BJ (cell line): Measurements from ENCODE around the gene CCDC187. TPM values are rescaled to one million over a fixed set of nuclear protein-coding genes. Genes with fewer than 3 reads are reported as not detected.

ENCODE experiments used
- CTCF ChIA-PET: fragments of 350-600 bp; formaldehyde crosslinking; extraction: SDS; loops from one replicate; lab custom pipeline; 2021; ENCODE audit warnings: antibody characterized with exemption, inconsistent platforms; lab: Yijun Ruan, JAX
- POLR2A ChIA-PET: fragments of 300-600 bp; sonication (Branson Sonifier 250); formaldehyde crosslinking; extraction: SDS; loops from one replicate; lab custom pipeline; 2021; ENCODE audit warnings: antibody characterized with exemption; lab: Charles Lee
- DNase-seq: peaks from one replicate; pipeline ENCODE4 v3.0.0-alpha.2; 2011; ENCODE audit warnings: low read depth
- H3K27me3 ChIP-seq: 2 replicates; pipeline ENCODE4 v1.6.0; 2011; ENCODE audit warnings: low read length; ENCODE audit not compliant: control insufficient read depth, insufficient read depth
- H3K36me3 ChIP-seq: 2 replicates; pipeline ENCODE4 v1.5.1; 2011; ENCODE audit warnings: low read length; ENCODE audit not compliant: control insufficient read depth, insufficient read depth
- H3K4me3 ChIP-seq: 2 replicates; pipeline ENCODE4 v1.5.1; 2011; ENCODE audit warnings: low read depth, mild to moderate bottlenecking, control low read depth, low read length
- polyA plus RNA-seq: library from polyadenylated mRNA; depleted of rRNA; stranded (reverse); fragments of >200 nt; gene quantifications from 2 replicates; pipeline ENCODE4 v1.2.3, GENCODE V29; 2011
- TF ChIP-seq, protein P1 (sequence below): IDR thresholded peaks from 2 replicates; pipeline ENCODE4 v1.5.1; 2011; ENCODE audit warnings: low read depth, mild to moderate bottlenecking, control low read depth, inconsistent platforms, low read length, moderate library complexity; ENCODE audit not compliant: insufficient read depth

The CCDC187 gene
- polyA plus RNA-seq, 1 experiment: not detected

DNA sequence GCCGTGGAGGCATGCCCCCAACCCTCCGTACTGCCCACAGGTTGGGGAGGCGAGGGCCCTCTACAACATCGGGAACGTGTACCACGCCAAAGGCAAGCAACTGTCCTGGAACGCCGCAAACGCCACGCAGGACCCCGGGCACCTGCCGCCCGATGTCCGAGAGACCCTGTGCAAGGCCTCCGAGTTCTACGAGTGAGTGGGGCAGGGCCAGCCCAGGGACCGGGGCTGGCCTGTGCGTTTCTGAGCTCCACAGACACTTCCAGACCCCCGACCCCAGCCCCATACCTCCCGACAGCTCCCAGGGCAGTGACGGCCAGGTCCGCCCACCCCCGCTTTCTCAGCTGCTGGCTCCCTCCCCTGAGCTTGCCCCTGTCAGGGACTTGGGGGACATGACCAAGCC lies 33.0 kb upstream of the CCDC187 start:
- POLR2A ChIA-PET: no interaction called here
- H3K4me3 ChIP-seq: no peak overlapping the region
- H3K27me3 ChIP-seq: no peaks in the 10 kb centered on the region
- peaks cover 64% of the 10 kb centered on the region for H3K36me3 ChIP-seq
- TF ChIP-seq, protein P1, sequence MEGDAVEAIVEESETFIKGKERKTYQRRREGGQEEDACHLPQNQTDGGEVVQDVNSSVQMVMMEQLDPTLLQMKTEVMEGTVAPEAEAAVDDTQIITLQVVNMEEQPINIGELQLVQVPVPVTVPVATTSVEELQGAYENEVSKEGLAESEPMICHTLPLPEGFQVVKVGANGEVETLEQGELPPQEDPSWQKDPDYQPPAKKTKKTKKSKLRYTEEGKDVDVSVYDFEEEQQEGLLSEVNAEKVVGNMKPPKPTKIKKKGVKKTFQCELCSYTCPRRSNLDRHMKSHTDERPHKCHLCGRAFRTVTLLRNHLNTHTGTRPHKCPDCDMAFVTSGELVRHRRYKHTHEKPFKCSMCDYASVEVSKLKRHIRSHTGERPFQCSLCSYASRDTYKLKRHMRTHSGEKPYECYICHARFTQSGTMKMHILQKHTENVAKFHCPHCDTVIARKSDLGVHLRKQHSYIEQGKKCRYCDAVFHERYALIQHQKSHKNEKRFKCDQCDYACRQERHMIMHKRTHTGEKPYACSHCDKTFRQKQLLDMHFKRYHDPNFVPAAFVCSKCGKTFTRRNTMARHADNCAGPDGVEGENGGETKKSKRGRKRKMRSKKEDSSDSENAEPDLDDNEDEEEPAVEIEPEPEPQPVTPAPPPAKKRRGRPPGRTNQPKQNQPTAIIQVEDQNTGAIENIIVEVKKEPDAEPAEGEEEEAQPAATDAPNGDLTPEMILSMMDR: no peak
- DNase-seq: no peak
- CTCF ChIA-PET: interaction anchor here (0.9 to 2.0 kb wide), 6 partner anchors 9 to 73 kb away, joined by 3 to 7 read pairs (median 4); partner anchors contain the start of gene GPSM1

DNA sequence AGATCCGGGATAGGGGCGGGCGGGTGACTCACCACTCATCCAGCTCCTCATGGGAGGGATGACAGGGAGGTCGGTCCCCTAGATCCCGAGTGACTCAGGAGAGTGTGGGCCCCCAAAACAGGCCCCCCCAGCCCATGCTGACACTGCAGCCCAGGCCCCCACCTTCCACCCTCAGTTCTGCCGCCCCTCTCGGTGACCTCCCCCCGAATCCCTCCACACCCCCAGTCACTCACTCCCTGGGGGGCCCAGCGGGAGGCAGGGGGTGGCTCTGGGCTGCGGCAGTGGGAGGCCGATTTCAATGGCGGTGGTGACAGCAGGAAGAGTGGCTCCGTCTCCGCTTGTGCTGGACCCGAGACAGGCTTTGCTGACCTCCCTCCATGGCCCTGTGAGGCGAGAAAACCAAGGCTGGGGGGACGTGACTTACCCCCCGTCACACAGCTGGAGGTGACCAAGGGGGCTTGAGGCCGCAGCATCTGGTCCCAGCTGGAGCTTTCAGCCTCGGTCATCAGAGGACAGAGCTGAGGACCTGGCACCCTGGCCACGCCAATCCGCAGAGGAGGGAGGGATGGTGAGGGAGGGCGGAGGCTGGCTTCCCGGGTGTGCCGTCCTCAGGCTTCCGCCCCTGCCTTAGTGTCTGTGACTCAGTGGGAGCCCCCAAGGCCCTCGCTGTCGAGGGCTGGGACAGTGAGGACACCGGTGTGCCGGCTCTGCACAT lies 32.4 kb upstream of the CCDC187 start:
- no peak for DNase-seq
- ChIA-PET POLR2A (no interaction called here), CTCF (interaction anchor here (1.1 to 2.0 kb wide), 4 partner anchors 8 to 36 kb away, joined by 3 to 11 read pairs (median 7); partner anchors contain the start of gene GPSM1)
- no peak overlapping the region for H3K4me3 ChIP-seq
- peaks cover 63% of the 10 kb centered on the region for H3K36me3 ChIP-seq
- H3K27me3 ChIP-seq: no peaks in the 10 kb centered on the region
- TF ChIP-seq, protein P1: no peak

DNA sequence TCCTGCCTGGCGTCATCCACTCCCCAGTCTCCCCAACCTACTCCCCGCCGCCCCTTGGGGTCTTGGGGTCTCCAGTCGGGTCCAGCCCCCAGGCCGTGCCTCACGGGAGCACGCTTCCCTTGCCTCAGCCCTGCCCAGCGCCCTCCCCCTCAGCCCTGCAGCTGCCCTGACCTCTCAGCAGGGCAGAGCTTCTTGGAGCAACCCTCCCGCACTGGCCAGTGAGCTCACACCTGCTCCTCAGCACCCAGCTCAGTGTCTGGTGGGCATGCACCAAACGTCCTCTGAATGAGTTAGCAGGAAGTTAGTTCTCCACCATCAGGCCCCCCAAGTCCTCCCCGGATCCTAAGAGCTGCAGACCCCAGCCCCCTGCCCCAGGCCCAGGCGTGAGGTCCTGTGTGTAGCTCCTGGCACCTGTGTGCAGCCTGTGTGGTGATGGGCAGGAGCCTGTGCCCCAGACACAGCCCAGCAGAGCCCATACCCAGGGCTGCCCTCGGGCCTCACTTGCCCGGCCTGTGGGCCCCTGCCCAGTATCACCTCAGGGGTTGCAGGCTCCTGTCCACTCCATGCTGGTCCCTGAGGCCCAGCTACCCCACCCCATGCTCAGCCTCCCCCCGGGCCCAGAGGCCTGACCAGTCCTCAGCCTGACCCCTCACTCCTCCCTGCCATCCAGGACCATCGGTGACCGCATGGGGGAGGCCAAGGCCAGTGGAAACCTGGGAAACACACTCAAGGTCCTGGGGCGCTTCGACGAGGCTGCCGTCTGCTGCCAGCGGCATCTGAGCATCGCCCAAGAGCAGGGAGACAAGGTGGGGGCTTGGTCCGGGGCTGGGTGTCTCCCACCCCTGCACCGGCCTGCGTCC lies 31.6 kb upstream of the CCDC187 start:
- TF ChIP-seq, protein P1: no peak
- POLR2A ChIA-PET: no interaction called here
- Histone ChIP-seq H3K27me3 (no peaks in the 10 kb centered on the region), H3K36me3 (peaks cover 56% of the 10 kb centered on the region), H3K4me3 (no peak overlapping the region)
- no peak for DNase-seq
- CTCF ChIA-PET: interaction anchor here (1.1 to 1.5 kb wide), 4 partner anchors 10 to 37 kb away, joined by 3 to 11 read pairs (median 5); no protein-coding TSS in a partner anchor

DNA sequence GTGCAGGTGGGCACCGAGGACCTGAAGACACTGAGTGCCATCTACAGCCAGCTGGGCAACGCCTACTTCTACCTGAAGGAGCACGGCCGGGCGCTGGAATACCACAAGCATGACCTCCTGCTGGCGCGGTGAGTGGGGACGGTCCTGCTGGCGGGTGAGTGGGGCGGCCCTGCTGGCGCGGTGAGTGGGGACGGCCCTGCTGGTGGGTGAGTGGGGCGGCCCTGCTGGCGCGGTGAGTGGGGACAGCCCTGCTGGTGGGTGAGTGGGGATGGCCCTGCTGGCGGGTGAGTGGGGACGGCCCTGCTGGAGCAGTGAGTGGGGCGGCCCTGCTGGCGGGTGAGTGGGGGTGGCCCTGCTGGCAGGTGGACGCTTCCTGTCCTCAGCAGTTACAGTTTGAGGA lies 30.6 kb upstream of the CCDC187 start:
- CTCF ChIA-PET: interaction anchor here (1.2 kb wide), 1 partner anchor 28 kb away, joined by 3 read pairs; no protein-coding TSS in a partner anchor
- Histone ChIP-seq H3K27me3 (no peaks in the 10 kb centered on the region), H3K4me3 (no peak overlapping the region), H3K36me3 (peaks cover 47% of the 10 kb centered on the region)
- TF ChIP-seq, protein P1: no peak
- no peak for DNase-seq
- POLR2A ChIA-PET: no interaction called here

DNA sequence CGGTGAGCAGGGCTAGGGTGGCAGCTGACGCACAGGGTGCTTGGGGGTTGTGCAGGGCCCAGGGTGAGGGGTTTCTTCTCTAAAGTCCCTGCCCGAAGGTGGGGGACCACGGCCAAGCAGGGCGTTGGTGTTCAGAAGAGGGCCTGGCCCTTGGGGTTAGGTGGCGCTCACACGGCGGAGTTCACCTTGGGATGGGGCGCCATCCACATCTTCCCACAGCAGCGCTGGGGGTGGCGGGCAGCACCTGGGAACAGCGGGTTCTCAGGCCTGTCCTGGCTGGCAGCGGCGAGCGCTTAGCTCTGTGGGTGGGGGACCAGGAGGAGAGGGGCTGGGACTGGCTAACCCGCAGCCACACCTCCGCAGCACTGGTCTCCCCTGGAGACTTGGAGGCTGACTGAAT lies 29.6 kb upstream of the CCDC187 start:
- POLR2A ChIA-PET: no interaction called here

More for the DNA sequence above, 29.6 kb upstream of the CCDC187 start:
- CTCF ChIA-PET: interaction anchor here (1.0 kb wide), 1 partner anchor 9 kb away, joined by 3 read pairs; no protein-coding TSS in a partner anchor
- no peak for DNase-seq
- TF ChIP-seq, protein P1: no peak
- Histone ChIP-seq H3K27me3 (no peaks in the 10 kb centered on the region), H3K4me3 (no peak overlapping the region), H3K36me3 (peaks cover 44% of the 10 kb centered on the region)
